ENCODE results near the gene DLGAP1. TPM values are rescaled to one million over a fixed set of nuclear protein-coding genes. Genes with fewer than 3 reads are reported as not detected.

The DLGAP1 gene
- total and polyA plus RNA-seq, 4 donors, result 0.06 to 1.2 (median 0.17) TPM; not detected in 1

GRCh38 chr18:3468833-3469232 is 986.3 kb downstream of the DLGAP1 start:
- Histone ChIP-seq H3K4me3 (ENCODE audit: low read depth in 1 of 3, low read length in 3 of 3) (no peak overlapping the region), H3K27ac (ENCODE audit: low read depth in 1 of 2, low read length in 2 of 2) (no peak overlapping the region), H3K4me1 (ENCODE audit: control insufficient read depth in 4 of 4, insufficient read depth in 4 of 4, low read length in 3 of 4) (peaks cover 0 to 2% (median 0%) of the 10 kb centered on the region in 4 donors), H3K27me3 (ENCODE audit: control insufficient read depth in 4 of 4, insufficient read depth in 4 of 4, low read length in 3 of 4) (no peaks in the 10 kb centered on the region), H3K9me3 (ENCODE audit: control insufficient read depth in 4 of 4, low read length in 3 of 4) (no peaks in the 10 kb centered on the region), H3K9ac (ENCODE audit: low read depth in 1 of 2, low read length in 2 of 2) (no peak overlapping the region), H3K36me3 (ENCODE audit: control insufficient read depth in 4 of 4, insufficient read depth in 3 of 4, low read depth in 1 of 4, low read length in 3 of 4) (no peaks in the 10 kb centered on the region)
- 89% methylated on average over 8 of the region's 8 CpGs for WGBS
- no peak for TF ChIP-seq GABPA (IDR thresholded peaks at IDR 0.05 in 1 of 2, conservative IDR thresholded peaks at IDR 0.05 in 1 of 2)
- DNase-seq (ENCODE audit: low spot score), result no peak

- no peak for DNase-seq (ENCODE audit: low spot score)
- no peaks in the 10 kb centered on the region for H3K36me3 ChIP-seq (ENCODE audit: control insufficient read depth in 4 of 4, insufficient read depth in 3 of 4, low read depth in 1 of 4, low read length in 3 of 4)
- WGBS, result 96% methylated on average over 9 of the region's 9 CpGs
These were observed 986.9 kb downstream of the DLGAP1 start for GRCh38 chr18:3468066-3468705.

More at GRCh38 chr18:3468066-3468705, 986.9 kb downstream of the DLGAP1 start:
- no peaks in the 10 kb centered on the region for H3K27me3 ChIP-seq (ENCODE audit: control insufficient read depth in 4 of 4, insufficient read depth in 4 of 4, low read length in 3 of 4)
- TF ChIP-seq, protein P1, sequence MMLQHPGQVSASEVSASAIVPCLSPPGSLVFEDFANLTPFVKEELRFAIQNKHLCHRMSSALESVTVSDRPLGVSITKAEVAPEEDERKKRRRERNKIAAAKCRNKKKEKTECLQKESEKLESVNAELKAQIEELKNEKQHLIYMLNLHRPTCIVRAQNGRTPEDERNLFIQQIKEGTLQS (IDR thresholded peaks at IDR 0.05), result no peak
- no peak for TF ChIP-seq CTCF (IDR thresholded peaks at IDR 0.05; ENCODE audit: low read depth, low read length, missing input control)
- TF ChIP-seq GABPA (IDR thresholded peaks at IDR 0.05 in 1 of 2, conservative IDR thresholded peaks at IDR 0.05 in 1 of 2), result no peak
- no peak for TF ChIP-seq FOXA1 (IDR thresholded peaks at IDR 0.05)
- no peak for TF ChIP-seq YY1 (IDR thresholded peaks at IDR 0.05)
- TF ChIP-seq EGR1 (IDR thresholded peaks at IDR 0.05; ENCODE audit: low read depth in 2 of 2), result no peak
- no peak for TF ChIP-seq TAF1 (conservative IDR thresholded peaks at IDR 0.05)
- TF ChIP-seq NR2F2 (IDR thresholded peaks at IDR 0.05), result no peak
- no peak for TF ChIP-seq SP1 (IDR thresholded peaks at IDR 0.05)
- TF ChIP-seq MAX (IDR thresholded peaks at IDR 0.05), result no peak
- no peak for TF ChIP-seq FOXA2 (IDR thresholded peaks at IDR 0.05)
- no peak for TF ChIP-seq HNF4G (IDR thresholded peaks at IDR 0.05)
- no peak for TF ChIP-seq JUND (IDR thresholded peaks at IDR 0.05)
- no peak for TF ChIP-seq RAD21 (IDR thresholded peaks at IDR 0.05)
- no peak for TF ChIP-seq RXRA (IDR thresholded peaks at IDR 0.05)
- TF ChIP-seq, protein P2, sequence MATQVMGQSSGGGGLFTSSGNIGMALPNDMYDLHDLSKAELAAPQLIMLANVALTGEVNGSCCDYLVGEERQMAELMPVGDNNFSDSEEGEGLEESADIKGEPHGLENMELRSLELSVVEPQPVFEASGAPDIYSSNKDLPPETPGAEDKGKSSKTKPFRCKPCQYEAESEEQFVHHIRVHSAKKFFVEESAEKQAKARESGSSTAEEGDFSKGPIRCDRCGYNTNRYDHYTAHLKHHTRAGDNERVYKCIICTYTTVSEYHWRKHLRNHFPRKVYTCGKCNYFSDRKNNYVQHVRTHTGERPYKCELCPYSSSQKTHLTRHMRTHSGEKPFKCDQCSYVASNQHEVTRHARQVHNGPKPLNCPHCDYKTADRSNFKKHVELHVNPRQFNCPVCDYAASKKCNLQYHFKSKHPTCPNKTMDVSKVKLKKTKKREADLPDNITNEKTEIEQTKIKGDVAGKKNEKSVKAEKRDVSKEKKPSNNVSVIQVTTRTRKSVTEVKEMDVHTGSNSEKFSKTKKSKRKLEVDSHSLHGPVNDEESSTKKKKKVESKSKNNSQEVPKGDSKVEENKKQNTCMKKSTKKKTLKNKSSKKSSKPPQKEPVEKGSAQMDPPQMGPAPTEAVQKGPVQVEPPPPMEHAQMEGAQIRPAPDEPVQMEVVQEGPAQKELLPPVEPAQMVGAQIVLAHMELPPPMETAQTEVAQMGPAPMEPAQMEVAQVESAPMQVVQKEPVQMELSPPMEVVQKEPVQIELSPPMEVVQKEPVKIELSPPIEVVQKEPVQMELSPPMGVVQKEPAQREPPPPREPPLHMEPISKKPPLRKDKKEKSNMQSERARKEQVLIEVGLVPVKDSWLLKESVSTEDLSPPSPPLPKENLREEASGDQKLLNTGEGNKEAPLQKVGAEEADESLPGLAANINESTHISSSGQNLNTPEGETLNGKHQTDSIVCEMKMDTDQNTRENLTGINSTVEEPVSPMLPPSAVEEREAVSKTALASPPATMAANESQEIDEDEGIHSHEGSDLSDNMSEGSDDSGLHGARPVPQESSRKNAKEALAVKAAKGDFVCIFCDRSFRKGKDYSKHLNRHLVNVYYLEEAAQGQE (IDR thresholded peaks at IDR 0.05), result no peak
- no peak for TF ChIP-seq HNF4A (conservative IDR thresholded peaks at IDR 0.05)
- TF ChIP-seq, protein P3, sequence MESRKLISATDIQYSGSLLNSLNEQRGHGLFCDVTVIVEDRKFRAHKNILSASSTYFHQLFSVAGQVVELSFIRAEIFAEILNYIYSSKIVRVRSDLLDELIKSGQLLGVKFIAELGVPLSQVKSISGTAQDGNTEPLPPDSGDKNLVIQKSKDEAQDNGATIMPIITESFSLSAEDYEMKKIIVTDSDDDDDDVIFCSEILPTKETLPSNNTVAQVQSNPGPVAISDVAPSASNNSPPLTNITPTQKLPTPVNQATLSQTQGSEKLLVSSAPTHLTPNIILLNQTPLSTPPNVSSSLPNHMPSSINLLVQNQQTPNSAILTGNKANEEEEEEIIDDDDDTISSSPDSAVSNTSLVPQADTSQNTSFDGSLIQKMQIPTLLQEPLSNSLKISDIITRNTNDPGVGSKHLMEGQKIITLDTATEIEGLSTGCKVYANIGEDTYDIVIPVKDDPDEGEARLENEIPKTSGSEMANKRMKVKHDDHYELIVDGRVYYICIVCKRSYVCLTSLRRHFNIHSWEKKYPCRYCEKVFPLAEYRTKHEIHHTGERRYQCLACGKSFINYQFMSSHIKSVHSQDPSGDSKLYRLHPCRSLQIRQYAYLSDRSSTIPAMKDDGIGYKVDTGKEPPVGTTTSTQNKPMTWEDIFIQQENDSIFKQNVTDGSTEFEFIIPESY (IDR thresholded peaks at IDR 0.05), result no peak
- peaks cover 0 to 2% (median 0%) of the 10 kb centered on the region in 4 donors for H3K4me1 ChIP-seq (ENCODE audit: control insufficient read depth in 4 of 4, insufficient read depth in 4 of 4, low read length in 3 of 4)
- H3K4me3 ChIP-seq (ENCODE audit: low read depth in 1 of 3, low read length in 3 of 3), result no peak overlapping the region
- H3K27ac ChIP-seq (ENCODE audit: low read depth in 1 of 2, low read length in 2 of 2), result no peak overlapping the region
- H3K9me3 ChIP-seq (ENCODE audit: control insufficient read depth in 4 of 4, low read length in 3 of 4), result no peaks in the 10 kb centered on the region
- H3K9ac ChIP-seq (ENCODE audit: low read depth in 1 of 2, low read length in 2 of 2), result no peak overlapping the region

All from liver (tissue), 9 donors.